H1 (cell line): Measurements from ENCODE around the gene GMPR2. TPM values are rescaled to one million over a fixed set of nuclear protein-coding genes. Genes with fewer than 3 reads are reported as not detected.

Source experiments
- CTCF ChIA-PET: fragments of 300-600 bp; sonication (Branson Sonifier 250); formaldehyde crosslinking; loops from one replicate; lab custom pipeline; 2021; ENCODE audit not compliant: partially characterized antibody; lab: Charles Lee
- POLR2A ChIA-PET: fragments of 300-600 bp; sonication (Branson Sonifier 250); formaldehyde crosslinking; loops from one replicate; lab custom pipeline; 2021; ENCODE audit warnings: inconsistent platforms; ENCODE audit not compliant: partially characterized antibody; lab: Charles Lee
- DNase-seq, 2 experiments: peaks; one replicate each; pipeline versions ENCODE4 v3.0.0 to v3.0.0-alpha.2; 2010 to 2022; ENCODE audit warnings: low spot score in 2 of 2, low read depth in 1 of 2, mixed read lengths in 1 of 2
- FAIRE-seq: peaks from 2 replicates; lab custom pipeline; 2011; peaks lifted over from hg19 to GRCh38; lab: Jason Lieb, UNC
- H2AFZ ChIP-seq: 2 replicates; pipeline ENCODE4 v1.8.1; 2012; ENCODE audit warnings: low read length, inconsistent platforms
- H2AK5ac ChIP-seq: 2 replicates; pipeline ENCODE4 v1.6.1; 2013; ENCODE audit warnings: low read depth, low read length
- H2BK120ac ChIP-seq: replicated peaks from 2 replicates; pipeline ENCODE3; 2013; ENCODE audit warnings: low read depth, low read length, inconsistent platforms
- H2BK12ac ChIP-seq: 2 replicates; pipeline ENCODE4 v1.6.1; 2013; ENCODE audit warnings: low read depth, low read length
- H2BK15ac ChIP-seq: 2 replicates; pipeline ENCODE4 v1.6.1; 2013; ENCODE audit warnings: low read length
- H2BK20ac ChIP-seq: 2 replicates; pipeline ENCODE4 v1.6.1; 2013; ENCODE audit warnings: low read length
- H2BK5ac ChIP-seq: 2 replicates; pipeline ENCODE4 v1.6.1; 2013; ENCODE audit warnings: low read depth, low read length
- H3K14ac ChIP-seq: 2 replicates; pipeline ENCODE4 v1.6.1; 2013; ENCODE audit warnings: inconsistent platforms; ENCODE audit not compliant: insufficient read length
- H3K18ac ChIP-seq: 2 replicates; pipeline ENCODE4 v1.6.1; 2013; ENCODE audit warnings: low read length; ENCODE audit errors: extremely low read depth
- H3K23ac ChIP-seq: 2 replicates; pipeline ENCODE4 v1.6.1; 2013; ENCODE audit warnings: inconsistent platforms; ENCODE audit not compliant: insufficient read length
- H3K23me2 ChIP-seq: 2 replicates; pipeline ENCODE4 v1.6.1; 2013; ENCODE audit warnings: low read depth, low read length
- H3K27ac ChIP-seq: 2 replicates; pipeline ENCODE4 v1.6.1; 2011; ENCODE audit warnings: low read depth, low read length, inconsistent platforms
- H3K27me3 ChIP-seq, 4 experiments: replicated peaks in 1 of 4; 1 replicate in 1 of 4; 2 replicates in 3 of 4; pipeline versions ENCODE4 v1.6.1 to v1.8.1; 2011 to 2013; ENCODE audit warnings: low read length in 3 of 4, mild to moderate bottlenecking in 3 of 4, inconsistent platforms in 2 of 4, mixed read lengths in 2 of 4, moderate library complexity in 1 of 4; ENCODE audit not compliant: control insufficient read depth in 3 of 4, insufficient read depth in 3 of 4; ENCODE audit errors: extremely low read depth in 1 of 4
- H3K36me3 ChIP-seq, 4 experiments: 2 replicates each; pipeline versions ENCODE4 v1.6.1 to v1.8.1; 2011 to 2013; ENCODE audit warnings: mild to moderate bottlenecking in 4 of 4, low read length in 3 of 4, moderate library complexity in 2 of 4, control low read depth in 1 of 4, inconsistent platforms in 1 of 4; ENCODE audit not compliant: insufficient read depth in 4 of 4, control insufficient read depth in 2 of 4
- H3K4ac ChIP-seq: replicated peaks from 2 replicates; pipeline ENCODE3; 2013; ENCODE audit warnings: low read length, low read depth, mixed read lengths, inconsistent platforms; ENCODE audit not compliant: insufficient read length
- H3K4me1 ChIP-seq, 4 experiments: replicated peaks in 1 of 4; 1 replicate in 1 of 4; 2 replicates in 3 of 4; pipeline versions ENCODE4 v1.6.1 to v1.8.1; 2011 to 2013; ENCODE audit warnings: low read length in 3 of 4, inconsistent platforms in 2 of 4, mixed read lengths in 1 of 4; ENCODE audit not compliant: insufficient read depth in 4 of 4, control insufficient read depth in 3 of 4
- H3K4me2 ChIP-seq, 2 experiments: 2 replicates each; pipeline versions ENCODE4 v1.6.1 to v1.8.1; 2011 to 2013; ENCODE audit warnings: low read depth in 2 of 2, low read length in 2 of 2, control low read depth in 1 of 2, inconsistent platforms in 1 of 2, mild to moderate bottlenecking in 1 of 2; ENCODE audit not compliant: insufficient read depth in 1 of 2
- H3K4me3 ChIP-seq, 4 experiments: fragments of 200-600, 300-600 bp in 1 of 4; sonication (generic), shearing (Covaris generic), sonication (Bioruptor Twin) in 1 of 4; 2 replicates each; pipeline versions ENCODE4 v1.5.1 to v1.8.1; 2011 to 2016; ENCODE audit warnings: low read length in 4 of 4, low read depth in 3 of 4, control low read depth in 2 of 4, inconsistent platforms in 2 of 4, mild to moderate bottlenecking in 2 of 4, mixed read lengths in 1 of 4, moderate library complexity in 1 of 4; ENCODE audit not compliant: insufficient read depth in 2 of 4; ENCODE audit errors: extremely low read depth in 1 of 4
- H3K56ac ChIP-seq: replicated peaks from 2 replicates; pipeline ENCODE3; 2013; ENCODE audit warnings: low read depth, mild to moderate bottlenecking, mixed read lengths, low read length, inconsistent platforms; ENCODE audit not compliant: insufficient read length
- H3K79me1 ChIP-seq: 2 replicates; pipeline ENCODE4 v1.6.1; 2013; ENCODE audit warnings: low read depth, low read length, control low read depth
- H3K79me2 ChIP-seq, 2 experiments: 2 replicates each; pipeline versions ENCODE4 v1.6.1 to v1.8.1; 2012 to 2013; ENCODE audit warnings: low read length in 2 of 2, mild to moderate bottlenecking in 2 of 2, inconsistent platforms in 1 of 2; ENCODE audit not compliant: insufficient read depth in 2 of 2, control insufficient read depth in 1 of 2
- H3K9ac ChIP-seq, 4 experiments: replicated peaks in 1 of 4; 1 replicate in 1 of 4; 2 replicates in 3 of 4; pipeline versions ENCODE4 v1.6.1 to v1.8.1; 2011 to 2013; ENCODE audit warnings: low read depth in 3 of 4, low read length in 3 of 4, control low read depth in 2 of 4, mild to moderate bottlenecking in 2 of 4, moderate library complexity in 2 of 4, inconsistent platforms in 1 of 4; ENCODE audit errors: extremely low read depth in 1 of 4
- H3K9me3 ChIP-seq, 2 experiments: 2 replicates each; pipeline versions ENCODE4 v1.6.1 to v1.8.1; 2012 to 2013; ENCODE audit warnings: mild to moderate bottlenecking in 2 of 2, moderate library complexity in 2 of 2, control low read depth in 1 of 2, inconsistent platforms in 1 of 2, low read depth in 1 of 2, low read length in 1 of 2, mixed read lengths in 1 of 2; ENCODE audit not compliant: insufficient read depth in 2 of 2
- H4K20me1 ChIP-seq, 2 experiments: replicated peaks in 1 of 2; 2 replicates each; pipeline versions ENCODE3 to v1.8.1; 2011 to 2013; ENCODE audit warnings: inconsistent platforms in 2 of 2, low read length in 2 of 2, mild to moderate bottlenecking in 1 of 2; ENCODE audit not compliant: insufficient read depth in 2 of 2, control insufficient read depth in 1 of 2
- H4K5ac ChIP-seq: 2 replicates; pipeline ENCODE4 v1.6.1; 2013; ENCODE audit warnings: low read length, low read depth, mixed read lengths, inconsistent platforms; ENCODE audit not compliant: insufficient read length
- H4K8ac ChIP-seq: 2 replicates; pipeline ENCODE4 v1.8.0; 2013; ENCODE audit warnings: mild to moderate bottlenecking, moderate library complexity, low read length, inconsistent platforms; ENCODE audit not compliant: insufficient read depth; ENCODE audit errors: extremely low read depth
- H4K91ac ChIP-seq: replicated peaks from 2 replicates; pipeline ENCODE3; 2013; ENCODE audit warnings: low read length, mixed read lengths, inconsistent platforms; ENCODE audit not compliant: insufficient read length
- ASH2L ChIP-seq: fragments of 200-600, 300-600 bp; sonication (generic); IDR thresholded peaks from one replicate; pipeline ENCODE4 v1.7.1; 2017; ENCODE audit warnings: low read length
- CHD1 ChIP-seq: IDR thresholded peaks from 2 replicates; pipeline ENCODE4 v1.6.1; 2012; ENCODE audit warnings: low read depth, low read length, improper control_type of control experiment
- CREB1 ChIP-seq: IDR thresholded peaks from 2 replicates; pipeline ENCODE4 v1.6.1; 2012; ENCODE audit warnings: inconsistent platforms
- EGR1 ChIP-seq: IDR thresholded peaks from 2 replicates; pipeline ENCODE4 v1.6.1; 2011; ENCODE audit warnings: low read depth, low read length, borderline replicate concordance
- JUND ChIP-seq: IDR thresholded peaks from 2 replicates; pipeline ENCODE4 v1.6.1; 2011; ENCODE audit warnings: mild to moderate bottlenecking, improper control_type of control experiment, low read length
- MAX ChIP-seq: IDR thresholded peaks from 2 replicates; pipeline ENCODE4 v1.6.1; 2012; ENCODE audit warnings: inconsistent platforms
- NANOG ChIP-seq: IDR thresholded peaks from 2 replicates; pipeline ENCODE4 v1.6.1; 2011; ENCODE audit warnings: low read length, low read depth, mild to moderate bottlenecking, inconsistent platforms; ENCODE audit not compliant: insufficient read depth, poor library complexity, severe bottlenecking
- PHF8 ChIP-seq: fragments of 200-600 bp; sonication (generic); conservative IDR thresholded peaks from 2 replicates; pipeline ENCODE4 v1.7.1; 2012; ENCODE audit warnings: low read depth, mild to moderate bottlenecking, inconsistent platforms, low read length, moderate library complexity
- POLR2A ChIP-seq, 2 experiments: IDR thresholded peaks; 1 replicate in 1 of 2; 2 replicates in 1 of 2; pipeline ENCODE4 v1.6.1; 2011; ENCODE audit warnings: low read depth in 2 of 2, low read length in 2 of 2, mild to moderate bottlenecking in 2 of 2; ENCODE audit errors: control extremely low read depth in 1 of 2
- POLR2AphosphoS5 ChIP-seq: IDR thresholded peaks from 2 replicates; pipeline ENCODE4 v1.6.1; 2011; ENCODE audit warnings: low read depth, low read length
- RAD21 ChIP-seq, 2 experiments: IDR thresholded peaks in 1 of 2; conservative IDR thresholded peaks in 1 of 2; 2 replicates each; pipeline ENCODE4 v1.6.1; 2011; ENCODE audit warnings: low read depth in 2 of 2, low read length in 2 of 2, improper control_type of control experiment in 1 of 2, inconsistent platforms in 1 of 2, mild to moderate bottlenecking in 1 of 2, moderate library complexity in 1 of 2
- SIN3A ChIP-seq, 2 experiments: IDR thresholded peaks in 1 of 2; conservative IDR thresholded peaks in 1 of 2; 2 replicates each; pipeline ENCODE4 v1.6.1; 2011 to 2012; ENCODE audit warnings: low read length in 2 of 2, improper control_type of control experiment in 1 of 2, low read depth in 1 of 2, mild to moderate bottlenecking in 1 of 2
- SIRT6 ChIP-seq: IDR thresholded peaks from one replicate; pipeline ENCODE4 v1.7.1; 2012; ENCODE audit warnings: low read length, inconsistent platforms
- TEAD4 ChIP-seq: IDR thresholded peaks from 2 replicates; pipeline ENCODE4 v1.6.1; 2012; ENCODE audit warnings: low read depth, low read length, inconsistent platforms, mixed read lengths
- WGBS, 2 experiments: shearing (Covaris generic) in 1 of 2; methylation state at CpG; one replicate each; pipeline versions ENCODE4 v1.1.6 to v1.1.7; 2013 to 2015; ENCODE audit warnings: low lambda C conversion rate in 2 of 2, mixed read lengths in 2 of 2, inconsistent platforms in 1 of 2, low coverage in 1 of 2, missing lambda C conversion rate in 1 of 2; ENCODE audit not compliant: insufficient replicate concordance in 2 of 2, insufficient coverage in 1 of 2, insufficient read length in 1 of 2; ENCODE audit errors: extremely low coverage in 1 of 2, missing lambda C conversion rate in 1 of 2; 5-methylcytosine and 5-hydroxymethylcytosine counted together
- polyA plus RNA-seq, 7 experiments: library from polyadenylated mRNA; depleted of rRNA in 3 of 7; stranded (reverse) in 5 of 7; unstranded in 2 of 7; fragments of >200 nt in 5 of 7; fragments of 200-250 nt in 2 of 7; gene quantifications; 1 replicate in 5 of 7; 2 replicates in 1 of 7; 4 replicates in 1 of 7; pipeline versions ENCODE4 v1.2.1 to v1.2.3, GENCODE V29; 2011 to 2013; ENCODE audit warnings: missing spikeins in 2 of 7, mixed read lengths in 2 of 7
- total RNA-seq: library from RNA; stranded (reverse); fragmentation: NEBNext Ultra II Directional; extraction: Animal tissue kit (Norgen Biotek cat#: 25700); gene quantifications from 2 replicates; pipeline ENCODE4 v1.2.1, GENCODE V29; 2021

The GMPR2 gene
- total and polyA plus RNA-seq, 2 of the 8 experiments (the other 6 are each of a cell fraction or from before 2014, with no cell fraction given), result 61.6 to 85.3 TPM

DNA sequence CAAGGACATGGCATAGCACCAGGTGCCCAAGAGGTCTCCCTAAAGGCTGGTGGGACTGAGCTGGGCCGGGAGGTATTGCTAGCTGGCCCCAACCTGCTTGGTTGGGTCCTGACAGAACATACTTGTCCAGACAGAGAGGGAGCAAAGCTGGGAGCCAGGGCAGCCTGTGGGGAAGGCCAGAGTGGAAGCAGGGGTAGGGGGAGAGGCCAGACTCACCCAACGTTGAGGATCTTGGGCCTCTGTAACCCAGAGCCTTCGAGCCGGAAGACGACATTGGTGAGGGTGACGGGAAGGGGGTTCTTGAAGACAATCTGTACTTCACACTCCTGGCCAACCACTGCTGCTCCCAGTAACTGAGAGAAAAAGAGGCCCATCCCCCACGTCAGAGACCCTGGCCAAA, 21.2 kb downstream of the GMPR2 start:
- H4K91ac ChIP-seq, result no peak overlapping the region
- H4K20me1 ChIP-seq, result peaks cover 0 to 2% of the 10 kb centered on the region in 2 experiments
- no peak overlapping the region for H2BK20ac ChIP-seq
- H3K4ac ChIP-seq, result no peak overlapping the region
- H3K18ac ChIP-seq, result no peak overlapping the region
- H3K56ac ChIP-seq, result no peak overlapping the region
- no peaks in the 10 kb centered on the region for H3K79me1 ChIP-seq
- H3K9ac ChIP-seq, result no peak overlapping the region
- FAIRE-seq (no peak), DNase-seq (no peak)
- no peak overlapping the region for H4K5ac ChIP-seq
- H3K23me2 ChIP-seq, result no peaks in the 10 kb centered on the region
- no peak overlapping the region for H2BK5ac ChIP-seq
- H2BK15ac ChIP-seq, result no peak overlapping the region
- no peaks in the 10 kb centered on the region for H3K79me2 ChIP-seq
- H4K8ac ChIP-seq, result no peak overlapping the region
- no peak overlapping the region for H3K4me2 ChIP-seq
- no peak overlapping the region for H2AK5ac ChIP-seq
- no peak overlapping the region for H2BK12ac ChIP-seq
- H3K36me3 ChIP-seq, result no peaks in the 10 kb centered on the region
- no peak overlapping the region for H3K23ac ChIP-seq
- H2AFZ ChIP-seq, result no peak overlapping the region
- no peaks in the 10 kb centered on the region; a peak in 1 of 7 replicates for H3K27me3 ChIP-seq
- CTCF ChIA-PET, result interaction anchor here (0.9 to 6.0 kb wide), 6 partner anchors 8 to 105 kb away, joined by 3 to 63 read pairs (median 26); partner anchors contain the start of genes CIDEB, DHRS1, NOP9 and RABGGTA
- no peaks in the 10 kb centered on the region for H3K9me3 ChIP-seq
- H3K27ac ChIP-seq, result no peak overlapping the region
- no peak overlapping the region for H2BK120ac ChIP-seq
- H3K4me3 ChIP-seq, result no peak overlapping the region
- no peaks in the 10 kb centered on the region; a peak in 1 of 7 replicates for H3K4me1 ChIP-seq
- 83% methylated on average over 7 of the region's 7 CpGs; no CpG with 5 or more reads in 1 of the 2 experiments for WGBS, 2 experiments
- POLR2A ChIA-PET, result interaction anchor here (0.6 to 4.5 kb wide), 3 partner anchors 11 to 16 kb away, joined by 3 to 26 read pairs (median 3); partner anchors contain the start of gene RABGGTA
- H3K14ac ChIP-seq, result no peak overlapping the region
- TF ChIP-seq POLR2AphosphoS5, result no peak
- TF ChIP-seq JUND, result no peak
- no peak for TF ChIP-seq POLR2A (IDR thresholded peaks at IDR 0.05; ENCODE audit: control extremely low read depth in 1 of 2, low read depth in 2 of 2, low read length in 2 of 2)
- TF ChIP-seq EGR1, result no peak
- TF ChIP-seq RAD21 (IDR thresholded peaks at IDR 0.05 in 1 of 2, conservative IDR thresholded peaks at IDR 0.05 in 1 of 2; ENCODE audit: low read depth in 2 of 2, low read length in 2 of 2), result no peak
- TF ChIP-seq CHD1, result no peak
- TF ChIP-seq SIN3A (conservative IDR thresholded peaks at IDR 0.05 in 1 of 2, IDR thresholded peaks at IDR 0.05 in 1 of 2; ENCODE audit: low read depth in 1 of 2, low read length in 2 of 2), result no peak
- TF ChIP-seq MAX, result no peak
- TF ChIP-seq CREB1, result no peak
- no peak for TF ChIP-seq SIRT6
- TF ChIP-seq ASH2L, result no peak
- TF ChIP-seq TEAD4, result no peak
- no peak for TF ChIP-seq NANOG
- TF ChIP-seq PHF8, result no peak
